HCEC 1CT (cell line): ENCODE measurements around the gene GGT1.
"Not testable (repeated sequence)": the region's sequence is repeated elsewhere in the genome, so short reads cannot be mapped to it uniquely, and the experiment has no call there.

Experiments
- DNase-seq: peaks from one replicate; pipeline ENCODE4 v3.0.0-alpha.2; 2017

The GGT1 gene

GRCh38 chr22:24599958-24600715, 2.9 kb upstream of the GGT1 start:
- DNase-seq, result not testable (repeated sequence)

GRCh38 chr22:24601217-24602104, 1.5 kb upstream of the GGT1 start:
- DNase-seq, result no peak

- not testable (repeated sequence) for DNase-seq
Observed at GRCh38 chr22:24602105-24602749, 766 bp upstream of the GGT1 start.

- not testable (repeated sequence) for DNase-seq
Observed at GRCh38 chr22:24603770-24604629, 1.0 kb downstream of the GGT1 start.

- not testable (repeated sequence) for DNase-seq
Observed at GRCh38 chr22:24606340-24606739, 3.3 kb downstream of the GGT1 start.

- not testable (repeated sequence) for DNase-seq
Observed at GRCh38 chr22:24607429-24607983, 4.5 kb downstream of the GGT1 start.

- not testable (repeated sequence) for DNase-seq
Observed at GRCh38 chr22:24608327-24608726, 5.3 kb downstream of the GGT1 start.

GRCh38 chr22:24609888-24610287, 6.9 kb downstream of the GGT1 start:
- not testable (repeated sequence) for DNase-seq

- DNase-seq, result not testable (repeated sequence)
Observed at GRCh38 chr22:24614794-24615193, 11.8 kb downstream of the GGT1 start.

- not testable (repeated sequence) for DNase-seq
Observed at GRCh38 chr22:24621244-24621643, 18.3 kb downstream of the GGT1 start.

- DNase-seq, result not testable (repeated sequence)
Observed at GRCh38 chr22:24622596-24622995, 19.6 kb downstream of the GGT1 start.

- DNase-seq, result not testable (repeated sequence)
Observed at GRCh38 chr22:24627911-24628310, 24.9 kb downstream of the GGT1 start.

GRCh38 chr22:24629069-24629468, 26.1 kb downstream of the GGT1 start:
- not testable (repeated sequence) for DNase-seq

GRCh38 chr22:24630812-24631427, 27.9 kb downstream of the GGT1 start:
- DNase-seq, result not testable (repeated sequence)

- not testable (repeated sequence) for DNase-seq
Observed at GRCh38 chr22:24631430-24632122, 28.6 kb downstream of the GGT1 start.

GRCh38 chr22:24632642-24633041, 29.6 kb downstream of the GGT1 start:
- not testable (repeated sequence) for DNase-seq

- not testable (repeated sequence) for DNase-seq
Observed at GRCh38 chr22:24633231-24634023, 30.4 kb downstream of the GGT1 start.

GRCh38 chr22:24634776-24635389, 31.9 kb downstream of the GGT1 start:
- DNase-seq, result not testable (repeated sequence)

GRCh38 chr22:24636513-24636912, 33.5 kb downstream of the GGT1 start:
- DNase-seq, result not testable (repeated sequence)
